ENCODE data around the gene MEGF11. TPM values are rescaled to one million over a fixed set of nuclear protein-coding genes. Genes with fewer than 3 reads are reported as not detected.

The MEGF11 gene
- total RNA-seq, 1 donor from 2014 or later = 1.9 TPM

DNA sequence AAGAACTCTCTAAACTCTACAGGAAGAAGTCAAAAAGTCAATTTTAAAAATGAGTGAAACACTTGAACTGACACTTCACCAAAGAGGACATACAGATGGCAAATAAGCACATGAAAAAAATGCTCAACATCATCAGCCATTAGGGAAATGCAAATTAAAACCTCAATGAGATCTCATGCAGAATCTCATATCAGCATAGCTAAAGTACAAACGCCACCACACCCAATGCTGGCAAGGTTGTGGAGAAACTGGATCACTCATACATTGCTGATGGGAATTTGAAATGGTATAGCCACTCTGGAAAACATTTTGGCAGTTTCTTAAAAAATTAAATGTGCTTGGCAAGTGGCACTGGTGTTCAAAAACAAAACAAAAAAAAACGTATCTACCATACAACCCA, 34.2 kb downstream of the MEGF11 start:
- no peak for DNase-seq (ENCODE audit: low spot score)

DNA sequence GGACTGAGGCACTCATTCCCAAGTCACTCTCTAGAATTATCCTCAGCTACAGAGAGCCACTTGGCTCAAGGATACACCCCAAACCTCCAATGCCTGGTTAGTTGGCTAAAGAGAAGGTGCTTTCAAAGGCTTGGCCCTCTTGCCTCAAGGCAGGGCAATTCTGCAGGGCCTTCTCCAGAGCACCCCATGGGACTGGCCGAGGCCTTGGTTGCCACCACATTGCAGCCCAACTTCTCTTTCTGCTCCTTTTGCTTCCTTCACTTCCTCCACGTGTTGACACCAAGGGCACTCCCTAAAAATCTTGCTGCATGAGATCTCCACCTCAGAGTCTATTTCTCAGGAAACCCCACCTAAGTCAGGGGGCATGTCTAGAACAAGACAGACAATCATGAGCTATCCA, 36.7 kb downstream of the MEGF11 start:
- no peak for DNase-seq (ENCODE audit: low spot score)

DNA sequence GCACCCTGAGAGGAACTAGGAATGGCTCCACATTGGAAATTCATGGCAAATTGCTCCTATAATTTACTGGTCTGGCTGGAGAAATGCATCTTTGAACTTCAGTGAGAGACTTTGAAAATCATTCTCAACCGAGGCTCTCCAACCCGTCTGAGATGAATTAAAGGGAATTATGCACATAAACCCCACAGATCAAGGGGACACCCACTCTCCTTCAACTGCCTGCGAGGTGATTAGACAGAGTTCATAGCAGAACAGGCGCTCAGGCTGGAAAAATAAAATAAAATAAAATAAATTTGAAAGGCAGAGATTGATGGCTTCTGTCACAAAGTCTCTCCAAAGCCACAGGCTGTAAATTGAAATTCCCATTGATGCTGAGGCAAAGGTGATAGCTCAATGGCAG, 37.7 kb downstream of the MEGF11 start:
- no peak for DNase-seq (ENCODE audit: low spot score)

DNA sequence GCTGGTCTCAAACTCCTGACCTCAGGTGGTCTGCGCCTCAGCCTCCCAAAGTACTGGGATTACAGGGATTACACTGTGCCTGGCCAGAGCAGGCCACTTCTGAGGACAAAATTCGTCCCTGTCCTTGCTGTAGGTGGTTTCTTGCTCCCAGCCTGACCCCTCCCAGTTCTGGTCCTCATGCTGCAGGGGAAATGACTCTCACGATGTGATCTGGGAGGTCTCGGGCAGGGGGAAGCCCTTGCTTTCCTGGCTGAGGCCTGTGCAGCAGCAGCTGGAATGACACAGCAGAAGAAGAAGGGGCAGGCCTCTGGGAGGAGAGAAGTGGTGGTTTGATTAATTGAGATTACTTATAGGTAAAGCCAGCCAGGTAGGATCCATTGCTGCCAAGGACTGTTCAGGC, 39.3 kb downstream of the MEGF11 start:
- no peak for DNase-seq (ENCODE audit: low spot score)

DNA sequence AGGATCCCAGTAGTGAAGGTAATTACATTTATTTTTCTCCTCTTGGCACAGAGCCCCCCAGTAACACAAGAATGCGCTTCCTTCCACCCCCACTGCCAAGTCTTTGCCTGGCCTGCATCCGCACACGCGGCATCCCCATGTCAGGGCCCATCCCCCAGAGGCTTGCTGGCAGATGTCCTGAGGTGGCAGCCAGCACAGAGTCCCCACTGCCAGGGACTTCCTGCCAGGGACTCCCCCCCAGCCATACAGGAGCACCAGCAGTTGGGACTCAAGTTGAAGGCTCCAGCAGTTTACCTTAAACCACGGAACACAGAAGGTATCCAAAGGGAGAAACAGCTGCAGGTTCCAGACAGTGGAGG, 41.0 kb downstream of the MEGF11 start:
- no peak for DNase-seq (ENCODE audit: low spot score)

- DNase-seq (ENCODE audit: low spot score) = no peak
Measured at GRCh38 chr15:66211670-66212562, 41.6 kb downstream of the MEGF11 start.

DNA sequence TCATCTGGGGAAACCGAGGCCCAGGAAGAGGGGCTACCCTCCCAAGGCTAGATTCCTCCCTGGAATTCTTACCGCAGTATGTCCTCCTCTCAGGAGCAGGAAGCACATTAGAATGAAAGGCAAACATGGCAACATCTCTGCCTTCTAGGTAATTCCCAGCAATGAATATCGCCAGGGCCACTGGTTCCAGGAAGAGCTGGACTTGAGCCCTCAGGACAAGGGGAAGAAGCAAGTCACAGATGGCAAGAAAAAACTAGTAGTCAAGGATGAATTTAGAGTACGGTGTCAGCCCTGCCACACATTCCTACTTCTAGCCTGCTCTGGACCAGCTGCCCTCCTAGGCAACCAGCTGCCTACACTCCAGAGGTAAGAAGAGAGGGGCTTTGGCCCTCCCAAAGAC, 42.9 kb downstream of the MEGF11 start:
- DNase-seq (ENCODE audit: low spot score) = no peak

GRCh38 chr15:66198757-66199156, 54.8 kb downstream of the MEGF11 start:
- DNase-seq (ENCODE audit: low spot score) = no peak

- DNase-seq (ENCODE audit: low spot score) = no peak
Measured at GRCh38 chr15:66196602-66197001, 56.9 kb downstream of the MEGF11 start.

- no peak for DNase-seq (ENCODE audit: low spot score)
Measured at GRCh38 chr15:66195621-66196230, 57.8 kb downstream of the MEGF11 start.

GRCh38 chr15:66193066-66193465, 60.5 kb downstream of the MEGF11 start:
- no peak for DNase-seq (ENCODE audit: low spot score)

DNA sequence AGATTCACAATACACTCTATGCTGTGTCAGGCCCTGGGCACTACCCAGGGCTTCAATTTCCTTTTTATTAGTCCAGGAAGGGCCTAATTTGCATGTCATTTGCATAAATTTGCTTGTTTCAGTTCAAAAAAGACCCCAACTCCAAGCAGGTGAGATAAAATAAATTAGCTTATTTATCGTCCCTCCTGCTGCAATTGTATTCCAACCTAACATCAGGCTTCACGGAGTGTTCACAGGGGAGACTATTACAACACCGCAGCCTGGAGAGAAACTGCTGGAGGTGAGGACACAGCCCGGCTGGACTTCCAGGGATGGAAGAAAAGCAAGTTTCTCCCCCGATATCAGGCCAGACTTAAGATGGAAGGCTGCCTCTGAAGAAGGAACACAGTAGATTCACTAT, 62.8 kb downstream of the MEGF11 start:
- DNase-seq (ENCODE audit: low spot score) = no peak

DNA sequence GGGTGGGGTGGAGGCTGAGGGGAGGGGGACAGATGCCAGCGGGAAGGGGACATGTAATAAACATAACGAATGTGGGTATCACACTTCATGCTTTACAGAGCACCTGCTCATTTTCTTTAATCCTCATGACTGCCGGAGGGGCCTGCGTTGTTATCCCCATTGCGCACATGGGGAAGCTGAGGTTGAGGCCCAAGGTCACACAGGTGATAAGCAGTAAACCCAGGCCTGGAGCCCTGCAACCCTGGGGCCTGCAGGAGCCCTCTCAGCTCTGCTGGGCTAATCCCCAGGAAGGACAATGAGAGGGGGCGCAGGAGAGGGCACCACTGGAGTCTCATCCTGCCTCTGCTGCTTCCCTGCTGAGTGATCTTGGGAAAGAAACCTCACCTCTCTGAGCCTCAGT, 64.3 kb downstream of the MEGF11 start:
- no peak for DNase-seq (ENCODE audit: low spot score)

GRCh38 chr15:66188464-66188863, 65.1 kb downstream of the MEGF11 start:
- no peak for DNase-seq (ENCODE audit: low spot score)

- DNase-seq (ENCODE audit: low spot score) = no peak
Measured at GRCh38 chr15:66187271-66187670, 66.3 kb downstream of the MEGF11 start.

- DNase-seq (ENCODE audit: low spot score) = peak; percentile 21
Measured at GRCh38 chr15:66186049-66186825, 67.3 kb downstream of the MEGF11 start.

DNA sequence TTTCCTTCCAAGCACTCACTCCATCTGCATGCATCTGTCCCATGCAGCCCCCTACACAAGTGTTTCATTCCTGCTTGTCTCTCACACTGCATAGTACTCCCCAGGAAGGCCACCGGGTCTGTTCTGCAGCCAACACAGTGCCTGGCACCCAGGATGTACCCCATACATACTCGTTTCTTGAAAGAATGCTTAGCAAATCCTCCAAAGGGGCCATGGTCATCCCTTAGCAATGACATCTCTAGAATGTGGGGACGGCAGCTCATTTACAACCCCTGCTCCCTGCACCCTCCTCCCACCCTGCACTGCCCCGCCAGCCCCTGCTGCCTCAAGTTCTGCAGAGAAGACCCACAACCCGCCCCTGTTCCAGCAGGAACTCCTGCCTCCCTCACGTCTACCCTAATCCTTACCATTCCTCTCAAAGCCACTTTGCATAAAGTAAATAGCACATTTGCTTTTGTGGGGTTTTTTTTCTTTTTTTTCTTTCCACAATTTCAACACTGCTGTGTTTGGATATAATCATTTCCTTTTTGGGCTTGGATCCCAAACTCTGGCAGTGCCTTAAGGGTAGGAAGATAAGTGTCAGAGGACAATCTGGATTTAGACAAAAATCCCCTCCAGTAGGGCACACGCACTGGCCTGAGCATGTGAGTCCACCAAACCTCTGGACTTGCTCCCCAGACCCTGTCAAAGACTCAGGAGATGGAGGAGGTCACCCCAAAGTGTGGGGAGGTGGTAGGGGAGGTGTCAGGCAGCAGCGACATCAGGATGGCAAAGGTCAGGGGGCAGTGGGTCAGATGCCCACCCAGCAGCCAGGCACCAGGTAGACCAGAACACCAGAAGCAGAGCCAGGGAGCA, 68.4 kb downstream of the MEGF11 start:
- peak; percentile 43 for DNase-seq (ENCODE audit: low spot score)

DNA sequence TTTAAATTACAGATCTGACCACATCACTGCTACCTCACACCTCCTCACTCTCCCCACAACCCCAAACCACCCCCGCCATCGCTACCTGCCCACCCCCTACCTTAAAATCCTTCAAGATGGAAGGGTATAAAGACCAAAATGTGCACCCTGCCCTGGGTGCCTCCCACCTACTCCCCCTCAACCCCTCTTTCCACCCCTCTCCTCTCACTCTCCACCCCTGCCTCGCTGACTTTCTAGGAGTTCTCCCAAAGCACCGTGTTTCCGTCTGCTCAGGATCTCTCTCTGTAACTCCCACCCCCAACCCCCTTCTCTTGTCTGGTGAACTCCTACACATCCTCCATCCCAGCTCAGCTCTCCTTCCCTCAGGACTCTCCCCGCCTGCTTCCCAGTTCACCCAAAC, 69.1 kb downstream of the MEGF11 start:
- DNase-seq (ENCODE audit: low spot score) = no peak

DNA sequence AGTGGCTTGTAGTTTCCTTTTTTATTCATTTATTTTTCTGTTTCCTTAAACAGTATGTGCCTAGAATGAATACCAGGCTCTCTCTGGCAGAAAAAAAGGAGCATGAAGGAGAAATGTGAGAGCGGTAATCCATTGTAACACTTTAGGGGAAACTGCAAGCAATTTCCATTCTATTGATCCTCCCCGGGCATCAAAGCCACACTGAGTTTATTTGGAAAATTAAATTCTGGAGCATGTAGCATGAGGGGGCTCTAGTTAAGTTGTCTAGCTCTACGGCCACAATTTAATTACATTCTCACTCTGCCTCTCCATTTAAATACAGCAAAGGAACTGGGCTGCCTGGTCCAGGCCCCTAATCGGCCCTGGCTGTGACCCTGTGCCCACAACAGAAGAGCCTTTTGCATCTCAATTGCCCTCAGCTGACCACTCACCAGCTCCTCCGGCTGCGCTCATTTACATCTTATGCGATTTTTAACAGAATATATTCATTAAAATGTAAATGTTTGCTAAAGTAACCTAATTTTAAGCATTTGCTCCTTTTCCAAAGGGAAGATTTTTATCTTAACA, 72.9 kb downstream of the MEGF11 start:
- DNase-seq (ENCODE audit: low spot score) = no peak

DNA sequence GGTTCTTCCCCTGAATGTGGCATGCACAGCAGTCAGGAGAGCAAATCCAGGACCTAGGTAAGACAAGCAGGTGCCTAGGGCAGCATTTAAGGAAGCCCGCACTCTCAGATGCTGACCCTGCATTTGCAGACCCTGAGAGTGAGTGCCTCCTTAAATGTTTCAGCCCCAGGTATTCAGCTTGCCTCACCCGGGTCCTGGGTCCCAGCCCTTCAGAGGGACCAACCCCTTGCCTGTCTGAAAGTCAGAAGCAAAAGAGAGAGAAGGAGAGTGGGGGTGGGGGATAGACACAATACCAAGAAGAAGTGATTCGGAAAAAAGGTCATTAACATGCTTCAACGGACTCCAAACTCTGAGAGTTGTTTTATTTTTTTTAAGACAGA, 75.0 kb downstream of the MEGF11 start:
- no peak for DNase-seq (ENCODE audit: low spot score)

DNA sequence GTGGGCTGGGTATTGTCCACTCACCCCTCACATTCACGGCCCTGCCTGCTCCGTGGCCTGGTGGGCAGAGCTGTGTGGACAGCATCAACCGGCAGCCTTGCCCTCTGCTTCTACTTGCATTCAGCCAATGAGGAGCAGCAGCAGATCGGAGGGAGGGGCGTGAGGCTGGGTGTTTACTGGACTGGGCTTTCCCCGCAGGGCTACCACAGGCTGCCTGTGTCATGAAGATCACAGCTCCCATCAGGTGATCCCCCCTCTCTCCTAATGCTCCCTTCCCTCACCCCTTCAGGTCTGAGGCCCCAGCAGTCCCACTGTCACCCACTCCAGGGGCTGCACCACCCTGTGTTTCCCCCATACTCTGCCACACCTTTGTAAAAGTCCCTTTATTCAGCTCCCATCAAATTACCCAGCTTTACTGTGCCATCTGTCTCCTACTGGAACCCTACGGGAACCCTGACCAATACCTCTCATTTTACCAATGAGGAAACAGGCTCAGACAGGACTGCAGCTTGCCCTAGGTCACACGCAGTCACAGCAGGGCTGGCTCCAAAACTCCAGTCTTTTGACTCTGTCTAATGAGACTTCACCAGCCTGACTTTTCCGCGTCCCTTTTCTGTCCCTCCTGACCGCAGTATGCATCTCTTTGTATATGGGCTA, 81.1 kb downstream of the MEGF11 start:
- DNase-seq (ENCODE audit: low spot score) = no peak
